ENCODE results near the gene PLAC1. TPM values are rescaled to one million over a fixed set of nuclear protein-coding genes. Genes with fewer than 3 reads are reported as not detected.
A peak's percentile ranks its signal among the peaks of the same experiment; 100 is the strongest.

The PLAC1 gene
- total RNA-seq, 1 experiment from 2014 or later, result 0.91 TPM

GRCh38 chrX:134649770-134650169, 8.5 kb downstream of the PLAC1 start:
- H3K9me3 Mint-ChIP-seq (ENCODE audit: unreplicated experiment), result peaks cover 7% of the 10 kb centered on the region
- no peak for DNase-seq (ENCODE audit: unreplicated experiment)
- intact Hi-C loops (cut with micrococcal nuclease), result no loop called here
- no peak overlapping the region for H3K27ac Mint-ChIP-seq (ENCODE audit: low read depth, unreplicated experiment)
- ChIA-PET CTCF (no interaction called here), POLR2A (no interaction called here)
- peaks cover 11% of the 10 kb centered on the region for H3K4me1 Mint-ChIP-seq (ENCODE audit: insufficient read depth, unreplicated experiment)
- no peaks in the 10 kb centered on the region for H3K36me3 Mint-ChIP-seq (ENCODE audit: insufficient read depth, unreplicated experiment)
- no TSS peak for BruUV-seq (replicated peaks)
- no peak overlapping the region for H3K4me3 Mint-ChIP-seq (ENCODE audit: unreplicated experiment)
- no peak for TF ChIP-seq CTCF (IDR thresholded peaks at IDR 0.05; ENCODE audit: unreplicated experiment)
- H3K27me3 Mint-ChIP-seq (ENCODE audit: insufficient read depth, unreplicated experiment), result peaks cover 21% of the 10 kb centered on the region

DNA sequence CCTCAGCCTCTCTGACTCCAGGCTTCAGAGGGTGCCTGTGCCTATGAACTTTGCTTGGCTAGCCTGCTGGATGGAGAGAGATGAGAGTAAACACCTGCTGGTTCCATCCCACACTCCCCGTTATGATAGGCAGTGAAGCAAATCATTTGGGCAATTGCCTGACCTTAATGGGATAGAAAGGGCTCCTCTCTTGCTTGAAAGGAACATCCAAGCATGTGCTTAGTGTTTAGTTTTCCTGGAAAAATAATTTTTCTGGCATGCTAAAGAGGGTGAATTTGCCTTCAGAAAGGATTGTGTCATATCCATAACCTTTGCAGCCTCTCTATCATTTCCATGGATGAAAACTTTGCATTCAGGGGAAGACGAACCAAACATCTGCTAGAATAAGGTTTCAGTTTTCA, 10.8 kb downstream of the PLAC1 start:
- peaks cover 11% of the 10 kb centered on the region for H3K4me1 Mint-ChIP-seq (ENCODE audit: insufficient read depth, unreplicated experiment)
- POLR2A ChIA-PET, result interaction anchor here (1.9 to 2.5 kb wide), 2 partner anchors 11 to 21 kb away, joined by 7 to 9 read pairs; partner anchors contain the start of gene PLAC1
- no TSS peak for BruUV-seq (replicated peaks)
- H3K36me3 Mint-ChIP-seq (ENCODE audit: insufficient read depth, unreplicated experiment), result no peaks in the 10 kb centered on the region
- H3K4me3 Mint-ChIP-seq (ENCODE audit: unreplicated experiment), result no peak overlapping the region
- no peak for TF ChIP-seq CTCF (IDR thresholded peaks at IDR 0.05; ENCODE audit: unreplicated experiment)
- DNase-seq (ENCODE audit: unreplicated experiment), result no peak
- H3K27me3 Mint-ChIP-seq (ENCODE audit: insufficient read depth, unreplicated experiment), result peaks cover 34% of the 10 kb centered on the region
- H3K9me3 Mint-ChIP-seq (ENCODE audit: unreplicated experiment), result peaks cover 12% of the 10 kb centered on the region
- H3K27ac Mint-ChIP-seq (ENCODE audit: low read depth, unreplicated experiment), result no peak overlapping the region
- intact Hi-C loops (cut with micrococcal nuclease), result no loop called here
- CTCF ChIA-PET, result interaction anchor here (0.6 to 2.1 kb wide), 3 partner anchors 13 to 43 kb away, joined by 3 to 5 read pairs (median 4); no protein-coding TSS in a partner anchor

GRCh38 chrX:134646691-134647090, 11.6 kb downstream of the PLAC1 start:
- no peak overlapping the region for H3K27ac Mint-ChIP-seq (ENCODE audit: low read depth, unreplicated experiment)
- intact Hi-C loops (cut with micrococcal nuclease), result no loop called here
- DNase-seq (ENCODE audit: unreplicated experiment), result peak; percentile 78
- H3K36me3 Mint-ChIP-seq (ENCODE audit: insufficient read depth, unreplicated experiment), result no peaks in the 10 kb centered on the region
- peaks cover 11% of the 10 kb centered on the region for H3K4me1 Mint-ChIP-seq (ENCODE audit: insufficient read depth, unreplicated experiment)
- TF ChIP-seq CTCF (IDR thresholded peaks at IDR 0.05; ENCODE audit: unreplicated experiment), result no peak
- H3K9me3 Mint-ChIP-seq (ENCODE audit: unreplicated experiment), result peaks cover 12% of the 10 kb centered on the region
- no TSS peak for BruUV-seq (replicated peaks)
- CTCF ChIA-PET, result interaction anchor here (0.6 to 2.1 kb wide), 6 partner anchors 12 to 862 kb away, joined by 3 to 5 read pairs (median 3); partner anchors contain the start of gene PLAC1
- no peak overlapping the region for H3K4me3 Mint-ChIP-seq (ENCODE audit: unreplicated experiment)
- H3K27me3 Mint-ChIP-seq (ENCODE audit: insufficient read depth, unreplicated experiment), result peaks cover 38% of the 10 kb centered on the region
- POLR2A ChIA-PET, result interaction anchor here (1.1 to 2.5 kb wide), 4 partner anchors 9 to 68 kb away, joined by 3 to 9 read pairs (median 5); partner anchors contain the start of gene PLAC1

GRCh38 chrX:134645936-134646543, 12.2 kb downstream of the PLAC1 start:
- no peak for TF ChIP-seq CTCF (IDR thresholded peaks at IDR 0.05; ENCODE audit: unreplicated experiment)
- Mint-ChIP-seq H3K9me3 (ENCODE audit: unreplicated experiment) (peaks cover 12% of the 10 kb centered on the region), H3K36me3 (ENCODE audit: insufficient read depth, unreplicated experiment) (no peaks in the 10 kb centered on the region), H3K27ac (ENCODE audit: low read depth, unreplicated experiment) (no peak overlapping the region), H3K4me3 (ENCODE audit: unreplicated experiment) (no peak overlapping the region), H3K4me1 (ENCODE audit: insufficient read depth, unreplicated experiment) (peaks cover 11% of the 10 kb centered on the region), H3K27me3 (ENCODE audit: insufficient read depth, unreplicated experiment) (peaks cover 38% of the 10 kb centered on the region)
- POLR2A ChIA-PET, result interaction anchor here (1.1 to 2.5 kb wide), 5 partner anchors 8 to 67 kb away, joined by 3 to 9 read pairs (median 3); partner anchors contain the start of gene PLAC1
- no TSS peak for BruUV-seq (replicated peaks)
- no peak for DNase-seq (ENCODE audit: unreplicated experiment)
- CTCF ChIA-PET, result interaction anchor here (0.6 to 2.1 kb wide), 4 partner anchors 11 to 42 kb away, joined by 3 to 5 read pairs (median 4); partner anchors contain the start of gene PLAC1
- intact Hi-C loops (cut with micrococcal nuclease), result no loop called here

Measured in MCF 10A (cell line).